Measurements from ENCODE around the gene CYBB.

Gene CYBB

DNA sequence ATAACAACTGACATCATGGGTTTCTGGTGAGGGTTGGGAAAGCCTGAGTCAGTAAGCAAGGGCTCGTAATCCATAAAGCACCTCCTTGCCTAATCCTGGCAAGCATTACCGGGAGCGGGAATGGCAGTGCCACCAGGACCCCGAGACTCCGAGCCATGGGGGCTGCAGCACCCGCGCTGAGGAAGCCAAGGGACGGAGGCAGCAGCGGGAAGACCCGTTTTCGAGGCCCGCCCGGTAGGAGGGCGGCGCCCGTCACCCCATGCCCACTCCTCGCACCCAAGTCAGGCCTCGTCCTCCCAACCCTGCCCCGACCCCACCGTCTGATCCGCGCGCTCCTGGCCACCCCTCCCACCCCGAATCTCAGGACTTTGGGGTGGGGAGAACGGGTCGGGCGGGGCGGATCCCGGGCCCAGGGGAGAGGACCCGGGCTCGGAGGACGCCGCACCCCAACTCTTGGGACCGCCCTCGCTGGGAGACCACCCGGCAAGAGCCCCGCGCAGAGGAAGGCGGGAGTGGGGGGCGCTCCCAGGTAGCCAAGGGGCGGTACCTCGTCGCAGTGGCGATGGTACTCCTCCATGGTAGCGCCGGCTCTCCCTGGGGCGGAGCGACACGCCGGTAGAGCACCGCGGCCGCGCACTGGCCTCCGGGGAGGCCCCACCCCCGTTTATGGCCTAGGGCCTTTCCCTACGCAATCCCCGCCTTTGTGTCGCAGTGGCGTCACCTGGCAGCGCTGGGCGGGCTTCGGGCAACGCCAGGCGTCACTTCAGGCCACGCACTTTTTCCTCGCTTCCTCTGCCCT is 67.3 kb downstream of the CYBB start, which contains the start of gene DYNLT3 (continued):
- TF ChIP-seq ZBTB1 (tag by site-specific recombination; IDR thresholded peaks at IDR 0.05) (0 out of 2 replicates have a peak, but pooled peaks have one; percentile 57), ZNF777 (tag by site-specific recombination; IDR thresholded peaks at IDR 0.05; ENCODE audit: borderline replicate concordance) (0 out of 2 replicates have a peak, but pooled peaks have one; percentile 39), ZEB2 (tag by site-specific recombination; IDR thresholded peaks at IDR 0.05) (peak; percentile 80; the same call in 1 of the 2 replicates), ZFP3 (tag by site-specific recombination; IDR thresholded peaks at IDR 0.05; ENCODE audit: low read depth) (no peak), ZNF76 (tag by site-specific recombination; IDR thresholded peaks at IDR 0.05; ENCODE audit: borderline replicate concordance, low read depth) (peak; percentile 83), ZNF433 (tag by site-specific recombination; IDR thresholded peaks at IDR 0.05; ENCODE audit: low read depth) (no peak), ZNF473 (tag by site-specific recombination; IDR thresholded peaks at IDR 0.05) (no peak), ZNF23 (tag by site-specific recombination; IDR thresholded peaks at IDR 0.05; ENCODE audit: borderline replicate concordance) (no peak), ZBTB10 (tag by site-specific recombination; IDR thresholded peaks at IDR 0.05) (peak; percentile 76), WT1 (tag by site-specific recombination; IDR thresholded peaks at IDR 0.05) (no peak), SALL2 (tag by site-specific recombination; IDR thresholded peaks at IDR 0.05; ENCODE audit: borderline replicate concordance) (no peak), ZFP69B (tag by site-specific recombination; IDR thresholded peaks at IDR 0.05) (peak; percentile 74), ZBTB8A (tag by site-specific recombination; IDR thresholded peaks at IDR 0.05) (peak; percentile 97), GLIS2 (tag by site-specific recombination; IDR thresholded peaks at IDR 0.05) (peak; percentile 96), ZNF221 (tag by site-specific recombination; IDR thresholded peaks at IDR 0.05; ENCODE audit: borderline replicate concordance) (no peak), ZNF274 (IDR thresholded peaks at IDR 0.05; ENCODE audit: low read length) (no peak), ZNF274 (tag by site-specific recombination; IDR thresholded peaks at IDR 0.05; ENCODE audit: borderline replicate concordance) (no peak), ZNF830 (tag by site-specific recombination; IDR thresholded peaks at IDR 0.05; ENCODE audit: low read depth) (no peak)
- TF ChIP-seq, protein P1, sequence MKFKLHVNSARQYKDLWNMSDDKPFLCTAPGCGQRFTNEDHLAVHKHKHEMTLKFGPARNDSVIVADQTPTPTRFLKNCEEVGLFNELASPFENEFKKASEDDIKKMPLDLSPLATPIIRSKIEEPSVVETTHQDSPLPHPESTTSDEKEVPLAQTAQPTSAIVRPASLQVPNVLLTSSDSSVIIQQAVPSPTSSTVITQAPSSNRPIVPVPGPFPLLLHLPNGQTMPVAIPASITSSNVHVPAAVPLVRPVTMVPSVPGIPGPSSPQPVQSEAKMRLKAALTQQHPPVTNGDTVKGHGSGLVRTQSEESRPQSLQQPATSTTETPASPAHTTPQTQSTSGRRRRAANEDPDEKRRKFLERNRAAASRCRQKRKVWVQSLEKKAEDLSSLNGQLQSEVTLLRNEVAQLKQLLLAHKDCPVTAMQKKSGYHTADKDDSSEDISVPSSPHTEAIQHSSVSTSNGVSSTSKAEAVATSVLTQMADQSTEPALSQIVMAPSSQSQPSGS (tag by site-specific recombination; IDR thresholded peaks at IDR 0.05; ENCODE audit: low read depth) = peak; percentile 67
- TF ChIP-seq, protein P2, sequence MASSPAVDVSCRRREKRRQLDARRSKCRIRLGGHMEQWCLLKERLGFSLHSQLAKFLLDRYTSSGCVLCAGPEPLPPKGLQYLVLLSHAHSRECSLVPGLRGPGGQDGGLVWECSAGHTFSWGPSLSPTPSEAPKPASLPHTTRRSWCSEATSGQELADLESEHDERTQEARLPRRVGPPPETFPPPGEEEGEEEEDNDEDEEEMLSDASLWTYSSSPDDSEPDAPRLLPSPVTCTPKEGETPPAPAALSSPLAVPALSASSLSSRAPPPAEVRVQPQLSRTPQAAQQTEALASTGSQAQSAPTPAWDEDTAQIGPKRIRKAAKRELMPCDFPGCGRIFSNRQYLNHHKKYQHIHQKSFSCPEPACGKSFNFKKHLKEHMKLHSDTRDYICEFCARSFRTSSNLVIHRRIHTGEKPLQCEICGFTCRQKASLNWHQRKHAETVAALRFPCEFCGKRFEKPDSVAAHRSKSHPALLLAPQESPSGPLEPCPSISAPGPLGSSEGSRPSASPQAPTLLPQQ (tag by site-specific recombination; IDR thresholded peaks at IDR 0.05) = peak; percentile 81
- TF ChIP-seq, protein P3, sequence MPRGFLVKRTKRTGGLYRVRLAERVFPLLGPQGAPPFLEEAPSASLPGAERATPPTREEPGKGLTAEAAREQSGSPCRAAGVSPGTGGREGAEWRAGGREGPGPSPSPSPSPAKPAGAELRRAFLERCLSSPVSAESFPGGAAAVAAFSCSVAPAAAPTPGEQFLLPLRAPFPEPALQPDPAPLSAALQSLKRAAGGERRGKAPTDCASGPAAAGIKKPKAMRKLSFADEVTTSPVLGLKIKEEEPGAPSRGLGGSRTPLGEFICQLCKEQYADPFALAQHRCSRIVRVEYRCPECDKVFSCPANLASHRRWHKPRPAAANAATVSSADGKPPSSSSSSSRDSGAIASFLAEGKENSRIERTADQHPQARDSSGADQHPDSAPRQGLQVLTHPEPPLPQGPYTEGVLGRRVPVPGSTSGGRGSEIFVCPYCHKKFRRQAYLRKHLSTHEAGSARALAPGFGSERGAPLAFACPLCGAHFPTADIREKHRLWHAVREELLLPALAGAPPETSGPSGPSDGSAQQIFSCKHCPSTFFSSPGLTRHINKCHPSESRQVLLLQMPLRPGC (tag by site-specific recombination; IDR thresholded peaks at IDR 0.05) = peak; percentile 50
- TF ChIP-seq, protein P4, sequence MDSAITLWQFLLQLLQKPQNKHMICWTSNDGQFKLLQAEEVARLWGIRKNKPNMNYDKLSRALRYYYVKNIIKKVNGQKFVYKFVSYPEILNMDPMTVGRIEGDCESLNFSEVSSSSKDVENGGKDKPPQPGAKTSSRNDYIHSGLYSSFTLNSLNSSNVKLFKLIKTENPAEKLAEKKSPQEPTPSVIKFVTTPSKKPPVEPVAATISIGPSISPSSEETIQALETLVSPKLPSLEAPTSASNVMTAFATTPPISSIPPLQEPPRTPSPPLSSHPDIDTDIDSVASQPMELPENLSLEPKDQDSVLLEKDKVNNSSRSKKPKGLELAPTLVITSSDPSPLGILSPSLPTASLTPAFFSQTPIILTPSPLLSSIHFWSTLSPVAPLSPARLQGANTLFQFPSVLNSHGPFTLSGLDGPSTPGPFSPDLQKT (IDR thresholded peaks at IDR 0.05; ENCODE audit: borderline replicate concordance, low read depth, low read length) = no peak
- TF ChIP-seq, protein P5, sequence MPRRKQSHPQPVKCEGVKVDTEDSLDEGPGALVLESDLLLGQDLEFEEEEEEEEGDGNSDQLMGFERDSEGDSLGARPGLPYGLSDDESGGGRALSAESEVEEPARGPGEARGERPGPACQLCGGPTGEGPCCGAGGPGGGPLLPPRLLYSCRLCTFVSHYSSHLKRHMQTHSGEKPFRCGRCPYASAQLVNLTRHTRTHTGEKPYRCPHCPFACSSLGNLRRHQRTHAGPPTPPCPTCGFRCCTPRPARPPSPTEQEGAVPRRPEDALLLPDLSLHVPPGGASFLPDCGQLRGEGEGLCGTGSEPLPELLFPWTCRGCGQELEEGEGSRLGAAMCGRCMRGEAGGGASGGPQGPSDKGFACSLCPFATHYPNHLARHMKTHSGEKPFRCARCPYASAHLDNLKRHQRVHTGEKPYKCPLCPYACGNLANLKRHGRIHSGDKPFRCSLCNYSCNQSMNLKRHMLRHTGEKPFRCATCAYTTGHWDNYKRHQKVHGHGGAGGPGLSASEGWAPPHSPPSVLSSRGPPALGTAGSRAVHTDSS (tag by site-specific recombination; IDR thresholded peaks at IDR 0.05) = no peak
- TF ChIP-seq, protein P6, sequence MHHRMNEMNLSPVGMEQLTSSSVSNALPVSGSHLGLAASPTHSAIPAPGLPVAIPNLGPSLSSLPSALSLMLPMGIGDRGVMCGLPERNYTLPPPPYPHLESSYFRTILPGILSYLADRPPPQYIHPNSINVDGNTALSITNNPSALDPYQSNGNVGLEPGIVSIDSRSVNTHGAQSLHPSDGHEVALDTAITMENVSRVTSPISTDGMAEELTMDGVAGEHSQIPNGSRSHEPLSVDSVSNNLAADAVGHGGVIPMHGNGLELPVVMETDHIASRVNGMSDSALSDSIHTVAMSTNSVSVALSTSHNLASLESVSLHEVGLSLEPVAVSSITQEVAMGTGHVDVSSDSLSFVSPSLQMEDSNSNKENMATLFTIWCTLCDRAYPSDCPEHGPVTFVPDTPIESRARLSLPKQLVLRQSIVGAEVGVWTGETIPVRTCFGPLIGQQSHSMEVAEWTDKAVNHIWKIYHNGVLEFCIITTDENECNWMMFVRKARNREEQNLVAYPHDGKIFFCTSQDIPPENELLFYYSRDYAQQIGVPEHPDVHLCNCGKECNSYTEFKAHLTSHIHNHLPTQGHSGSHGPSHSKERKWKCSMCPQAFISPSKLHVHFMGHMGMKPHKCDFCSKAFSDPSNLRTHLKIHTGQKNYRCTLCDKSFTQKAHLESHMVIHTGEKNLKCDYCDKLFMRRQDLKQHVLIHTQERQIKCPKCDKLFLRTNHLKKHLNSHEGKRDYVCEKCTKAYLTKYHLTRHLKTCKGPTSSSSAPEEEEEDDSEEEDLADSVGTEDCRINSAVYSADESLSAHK (tag by site-specific recombination; IDR thresholded peaks at IDR 0.05) = no peak

All from HEK293 (cell line).